H1 (cell line): ENCODE results near the gene DEXI. TPM values are rescaled to one million over a fixed set of nuclear protein-coding genes. Genes with fewer than 3 reads are reported as not detected.

Experiments
- CTCF ChIA-PET: fragments of 300-600 bp; sonication (Branson Sonifier 250); formaldehyde crosslinking; loops from one replicate; lab custom pipeline; 2021; ENCODE audit not compliant: partially characterized antibody; lab: Charles Lee
- POLR2A ChIA-PET: fragments of 300-600 bp; sonication (Branson Sonifier 250); formaldehyde crosslinking; loops from one replicate; lab custom pipeline; 2021; ENCODE audit warnings: inconsistent platforms; ENCODE audit not compliant: partially characterized antibody; lab: Charles Lee
- DNase-seq, 2 experiments: peaks; one replicate each; pipeline versions ENCODE4 v3.0.0 to v3.0.0-alpha.2; 2010 to 2022; ENCODE audit warnings: low spot score in 2 of 2, low read depth in 1 of 2, mixed read lengths in 1 of 2
- FAIRE-seq: peaks from 2 replicates; lab custom pipeline; 2011; peaks lifted over from hg19 to GRCh38; lab: Jason Lieb, UNC
- H2AFZ ChIP-seq: 2 replicates; pipeline ENCODE4 v1.8.1; 2012; ENCODE audit warnings: low read length, inconsistent platforms
- H2AK5ac ChIP-seq: 2 replicates; pipeline ENCODE4 v1.6.1; 2013; ENCODE audit warnings: low read depth, low read length
- H2BK120ac ChIP-seq: replicated peaks from 2 replicates; pipeline ENCODE3; 2013; ENCODE audit warnings: low read depth, low read length, inconsistent platforms
- H2BK12ac ChIP-seq: 2 replicates; pipeline ENCODE4 v1.6.1; 2013; ENCODE audit warnings: low read depth, low read length
- H2BK15ac ChIP-seq: 2 replicates; pipeline ENCODE4 v1.6.1; 2013; ENCODE audit warnings: low read length
- H2BK20ac ChIP-seq: 2 replicates; pipeline ENCODE4 v1.6.1; 2013; ENCODE audit warnings: low read length
- H2BK5ac ChIP-seq: 2 replicates; pipeline ENCODE4 v1.6.1; 2013; ENCODE audit warnings: low read depth, low read length
- H3K14ac ChIP-seq: 2 replicates; pipeline ENCODE4 v1.6.1; 2013; ENCODE audit warnings: inconsistent platforms; ENCODE audit not compliant: insufficient read length
- H3K18ac ChIP-seq: 2 replicates; pipeline ENCODE4 v1.6.1; 2013; ENCODE audit warnings: low read length; ENCODE audit errors: extremely low read depth
- H3K23ac ChIP-seq: 2 replicates; pipeline ENCODE4 v1.6.1; 2013; ENCODE audit warnings: inconsistent platforms; ENCODE audit not compliant: insufficient read length
- H3K23me2 ChIP-seq: 2 replicates; pipeline ENCODE4 v1.6.1; 2013; ENCODE audit warnings: low read depth, low read length
- H3K27ac ChIP-seq: 2 replicates; pipeline ENCODE4 v1.6.1; 2011; ENCODE audit warnings: low read depth, low read length, inconsistent platforms
- H3K27me3 ChIP-seq, 4 experiments: replicated peaks in 1 of 4; 1 replicate in 1 of 4; 2 replicates in 3 of 4; pipeline versions ENCODE4 v1.6.1 to v1.8.1; 2011 to 2013; ENCODE audit warnings: low read length in 3 of 4, mild to moderate bottlenecking in 3 of 4, inconsistent platforms in 2 of 4, mixed read lengths in 2 of 4, moderate library complexity in 1 of 4; ENCODE audit not compliant: control insufficient read depth in 3 of 4, insufficient read depth in 3 of 4; ENCODE audit errors: extremely low read depth in 1 of 4
- H3K36me3 ChIP-seq, 4 experiments: 2 replicates each; pipeline versions ENCODE4 v1.6.1 to v1.8.1; 2011 to 2013; ENCODE audit warnings: mild to moderate bottlenecking in 4 of 4, low read length in 3 of 4, moderate library complexity in 2 of 4, control low read depth in 1 of 4, inconsistent platforms in 1 of 4; ENCODE audit not compliant: insufficient read depth in 4 of 4, control insufficient read depth in 2 of 4
- H3K4ac ChIP-seq: replicated peaks from 2 replicates; pipeline ENCODE3; 2013; ENCODE audit warnings: low read length, low read depth, mixed read lengths, inconsistent platforms; ENCODE audit not compliant: insufficient read length
- H3K4me1 ChIP-seq, 4 experiments: replicated peaks in 1 of 4; 1 replicate in 1 of 4; 2 replicates in 3 of 4; pipeline versions ENCODE4 v1.6.1 to v1.8.1; 2011 to 2013; ENCODE audit warnings: low read length in 3 of 4, inconsistent platforms in 2 of 4, mixed read lengths in 1 of 4; ENCODE audit not compliant: insufficient read depth in 4 of 4, control insufficient read depth in 3 of 4
- H3K4me2 ChIP-seq, 2 experiments: 2 replicates each; pipeline versions ENCODE4 v1.6.1 to v1.8.1; 2011 to 2013; ENCODE audit warnings: low read depth in 2 of 2, low read length in 2 of 2, control low read depth in 1 of 2, inconsistent platforms in 1 of 2, mild to moderate bottlenecking in 1 of 2; ENCODE audit not compliant: insufficient read depth in 1 of 2
- H3K4me3 ChIP-seq, 4 experiments: fragments of 200-600, 300-600 bp in 1 of 4; sonication (generic), shearing (Covaris generic), sonication (Bioruptor Twin) in 1 of 4; 2 replicates each; pipeline versions ENCODE4 v1.5.1 to v1.8.1; 2011 to 2016; ENCODE audit warnings: low read length in 4 of 4, low read depth in 3 of 4, control low read depth in 2 of 4, inconsistent platforms in 2 of 4, mild to moderate bottlenecking in 2 of 4, mixed read lengths in 1 of 4, moderate library complexity in 1 of 4; ENCODE audit not compliant: insufficient read depth in 2 of 4; ENCODE audit errors: extremely low read depth in 1 of 4
- H3K56ac ChIP-seq: replicated peaks from 2 replicates; pipeline ENCODE3; 2013; ENCODE audit warnings: low read depth, mild to moderate bottlenecking, mixed read lengths, low read length, inconsistent platforms; ENCODE audit not compliant: insufficient read length
- H3K79me1 ChIP-seq: 2 replicates; pipeline ENCODE4 v1.6.1; 2013; ENCODE audit warnings: low read depth, low read length, control low read depth
- H3K79me2 ChIP-seq, 2 experiments: 2 replicates each; pipeline versions ENCODE4 v1.6.1 to v1.8.1; 2012 to 2013; ENCODE audit warnings: low read length in 2 of 2, mild to moderate bottlenecking in 2 of 2, inconsistent platforms in 1 of 2; ENCODE audit not compliant: insufficient read depth in 2 of 2, control insufficient read depth in 1 of 2
- H3K9ac ChIP-seq, 4 experiments: replicated peaks in 1 of 4; 1 replicate in 1 of 4; 2 replicates in 3 of 4; pipeline versions ENCODE4 v1.6.1 to v1.8.1; 2011 to 2013; ENCODE audit warnings: low read depth in 3 of 4, low read length in 3 of 4, control low read depth in 2 of 4, mild to moderate bottlenecking in 2 of 4, moderate library complexity in 2 of 4, inconsistent platforms in 1 of 4; ENCODE audit errors: extremely low read depth in 1 of 4
- H3K9me3 ChIP-seq, 2 experiments: 2 replicates each; pipeline versions ENCODE4 v1.6.1 to v1.8.1; 2012 to 2013; ENCODE audit warnings: mild to moderate bottlenecking in 2 of 2, moderate library complexity in 2 of 2, control low read depth in 1 of 2, inconsistent platforms in 1 of 2, low read depth in 1 of 2, low read length in 1 of 2, mixed read lengths in 1 of 2; ENCODE audit not compliant: insufficient read depth in 2 of 2
- H4K20me1 ChIP-seq, 2 experiments: replicated peaks in 1 of 2; 2 replicates each; pipeline versions ENCODE3 to v1.8.1; 2011 to 2013; ENCODE audit warnings: inconsistent platforms in 2 of 2, low read length in 2 of 2, mild to moderate bottlenecking in 1 of 2; ENCODE audit not compliant: insufficient read depth in 2 of 2, control insufficient read depth in 1 of 2
- H4K5ac ChIP-seq: 2 replicates; pipeline ENCODE4 v1.6.1; 2013; ENCODE audit warnings: low read length, low read depth, mixed read lengths, inconsistent platforms; ENCODE audit not compliant: insufficient read length
- H4K8ac ChIP-seq: 2 replicates; pipeline ENCODE4 v1.8.0; 2013; ENCODE audit warnings: mild to moderate bottlenecking, moderate library complexity, low read length, inconsistent platforms; ENCODE audit not compliant: insufficient read depth; ENCODE audit errors: extremely low read depth
- H4K91ac ChIP-seq: replicated peaks from 2 replicates; pipeline ENCODE3; 2013; ENCODE audit warnings: low read length, mixed read lengths, inconsistent platforms; ENCODE audit not compliant: insufficient read length
- BCL11A ChIP-seq, 2 experiments: IDR thresholded peaks; one replicate each; pipeline ENCODE4 v1.6.1; 2011; ENCODE audit warnings: low read depth in 2 of 2, low read length in 2 of 2, mild to moderate bottlenecking in 2 of 2
- BRCA1 ChIP-seq: IDR thresholded peaks from 2 replicates; pipeline ENCODE4 v1.6.1; 2012; ENCODE audit warnings: low read depth, low read length, improper control_type of control experiment
- CBX5 ChIP-seq: fragments of 300-800, 300-1000 bp; sonication (generic); IDR thresholded peaks from 2 replicates; pipeline ENCODE4 v1.7.1; 2016; ENCODE audit warnings: antibody characterized with exemption, low read length, low read depth
- CEBPB ChIP-seq: IDR thresholded peaks from 2 replicates; pipeline ENCODE4 v1.6.1; 2012; ENCODE audit warnings: low read depth, low read length
- GABPA ChIP-seq: IDR thresholded peaks from 2 replicates; pipeline ENCODE4 v1.6.1; 2011; ENCODE audit warnings: mild to moderate bottlenecking, low read length, moderate library complexity, borderline replicate concordance; ENCODE audit not compliant: insufficient read depth
- HDAC2 ChIP-seq, 2 experiments: fragments of 300-600 bp in 1 of 2; sonication (generic) in 1 of 2; IDR thresholded peaks; 2 replicates each; pipeline ENCODE4 v1.6.1; 2011 to 2012; ENCODE audit warnings: low read depth in 2 of 2, low read length in 2 of 2, mild to moderate bottlenecking in 2 of 2, moderate library complexity in 2 of 2, borderline replicate concordance in 1 of 2, inconsistent platforms in 1 of 2
- HDAC6 ChIP-seq: IDR thresholded peaks from one replicate; pipeline ENCODE4 v1.7.1; 2012; ENCODE audit warnings: low read depth, mild to moderate bottlenecking, inconsistent platforms, low read length, moderate library complexity
- KDM4A ChIP-seq: IDR thresholded peaks from one replicate; pipeline ENCODE4 v1.7.1; 2012; ENCODE audit warnings: low read depth, mild to moderate bottlenecking, moderate library complexity, low read length, inconsistent platforms; ENCODE audit not compliant: severe bottlenecking
- PHF8 ChIP-seq: fragments of 200-600 bp; sonication (generic); conservative IDR thresholded peaks from 2 replicates; pipeline ENCODE4 v1.7.1; 2012; ENCODE audit warnings: low read depth, mild to moderate bottlenecking, inconsistent platforms, low read length, moderate library complexity
- RXRA ChIP-seq: IDR thresholded peaks from 2 replicates; pipeline ENCODE4 v1.6.1; 2011; ENCODE audit warnings: low read depth, mild to moderate bottlenecking, low read length, moderate library complexity; ENCODE audit not compliant: insufficient read depth
- SP1 ChIP-seq: IDR thresholded peaks from 2 replicates; pipeline ENCODE4 v1.6.1; 2011; ENCODE audit warnings: low read depth, low read length
- SRF ChIP-seq: IDR thresholded peaks from 2 replicates; pipeline ENCODE4 v1.6.1; 2011; ENCODE audit warnings: mild to moderate bottlenecking, low read depth, low read length, moderate library complexity
- TAF1 ChIP-seq: IDR thresholded peaks from 2 replicates; pipeline ENCODE4 v1.6.1; 2011; ENCODE audit warnings: mild to moderate bottlenecking, low read depth, low read length
- WGBS, 2 experiments: shearing (Covaris generic) in 1 of 2; methylation state at CpG; one replicate each; pipeline versions ENCODE4 v1.1.6 to v1.1.7; 2013 to 2015; ENCODE audit warnings: low lambda C conversion rate in 2 of 2, mixed read lengths in 2 of 2, inconsistent platforms in 1 of 2, low coverage in 1 of 2, missing lambda C conversion rate in 1 of 2; ENCODE audit not compliant: insufficient replicate concordance in 2 of 2, insufficient coverage in 1 of 2, insufficient read length in 1 of 2; ENCODE audit errors: extremely low coverage in 1 of 2, missing lambda C conversion rate in 1 of 2; 5-methylcytosine and 5-hydroxymethylcytosine counted together
- polyA plus RNA-seq, 7 experiments: library from polyadenylated mRNA; depleted of rRNA in 3 of 7; stranded (reverse) in 5 of 7; unstranded in 2 of 7; fragments of >200 nt in 5 of 7; fragments of 200-250 nt in 2 of 7; gene quantifications; 1 replicate in 5 of 7; 2 replicates in 1 of 7; 4 replicates in 1 of 7; pipeline versions ENCODE4 v1.2.1 to v1.2.3, GENCODE V29; 2011 to 2013; ENCODE audit warnings: missing spikeins in 2 of 7, mixed read lengths in 2 of 7
- total RNA-seq: library from RNA; stranded (reverse); fragmentation: NEBNext Ultra II Directional; extraction: Animal tissue kit (Norgen Biotek cat#: 25700); gene quantifications from 2 replicates; pipeline ENCODE4 v1.2.1, GENCODE V29; 2021

DEXI gene
- total and polyA plus RNA-seq, 2 of the 8 experiments (the other 6 are each of a cell fraction or from before 2014, with no cell fraction given) = 39.5 to 47.3 TPM

GRCh38 chr16:10959161-10959560 lies 16.9 kb upstream of the DEXI start:
- Histone ChIP-seq H3K56ac (no peak overlapping the region), H4K8ac (no peak overlapping the region), H3K79me1 (peaks cover 4% of the 10 kb centered on the region; the same call in 1 of the 2 replicates), H3K27me3 (no peaks in the 10 kb centered on the region), H3K4me2 (no peak overlapping the region), H2BK20ac (no peak overlapping the region), H3K18ac (no peak overlapping the region), H3K79me2 (peaks cover 0 to 5% of the 10 kb centered on the region in 2 experiments; a peak in 1 of 4 replicates), H2BK12ac (no peak overlapping the region), H3K23ac (no peak overlapping the region), H3K9ac (no peak overlapping the region), H2BK5ac (no peak overlapping the region), H3K36me3 (peaks cover 0 to 10% (median 2%) of the 10 kb centered on the region in 4 experiments; a peak in 2 of 8 replicates), H2BK120ac (no peak overlapping the region), H3K4ac (no peak overlapping the region), H2BK15ac (no peak overlapping the region), H3K4me1 (peaks cover 0 to under 1% (median under 1%) of the 10 kb centered on the region in 4 experiments; a peak in 3 of 7 replicates), H3K4me3 (no peak overlapping the region), H4K91ac (no peak overlapping the region), H4K20me1 (peaks cover 3 to 7% of the 10 kb centered on the region in 2 experiments), H3K14ac (no peak overlapping the region), H2AK5ac (no peak overlapping the region), H3K27ac (no peak overlapping the region), H3K23me2 (no peaks in the 10 kb centered on the region), H2AFZ (no peak overlapping the region), H3K9me3 (no peaks in the 10 kb centered on the region), H4K5ac (no peak overlapping the region)
- 85% methylated on average over 5 of the region's 5 CpGs; no CpG with 5 or more reads in 1 of the 2 experiments for WGBS, 2 experiments
- CTCF ChIA-PET = interaction anchor here (0.6 to 2.7 kb wide), 9 partner anchors 8 to 484 kb away, joined by 3 to 6 read pairs (median 3); no protein-coding TSS in a partner anchor
- FAIRE-seq (no peak), DNase-seq (no peak)
- POLR2A ChIA-PET = interaction anchor here (0.5 kb wide), 1 partner anchor 296 kb away, joined by 3 read pairs; no protein-coding TSS in a partner anchor
- TF ChIP-seq BRCA1 = no peak
- TF ChIP-seq HDAC6 = no peak
- TF ChIP-seq PHF8 = no peak
- no peak for TF ChIP-seq SRF
- TF ChIP-seq CEBPB = no peak
- TF ChIP-seq CBX5 = no peak
- TF ChIP-seq SP1 = no peak
- TF ChIP-seq HDAC2 (IDR thresholded peaks at IDR 0.05; ENCODE audit: borderline replicate concordance in 1 of 2, low read depth in 2 of 2, low read length in 2 of 2) = no peak
- TF ChIP-seq RXRA = no peak
- no peak for TF ChIP-seq GABPA
- no peak for TF ChIP-seq BCL11A (IDR thresholded peaks at IDR 0.05; ENCODE audit: low read depth in 2 of 2, low read length in 2 of 2)
- TF ChIP-seq TAF1 = no peak
- no peak for TF ChIP-seq KDM4A
